HG03175 (cell line): ENCODE data around the gene CRELD2.

Experiments used
- ATAC-seq: cut with Tn5 transposase; IDR thresholded peaks from one replicate; pipeline ENCODE4 v1.9.1; 2021; ENCODE audit warnings: mild to moderate bottlenecking, moderate library complexity; ENCODE audit not compliant: unreplicated experiment

CRELD2 gene

DNA sequence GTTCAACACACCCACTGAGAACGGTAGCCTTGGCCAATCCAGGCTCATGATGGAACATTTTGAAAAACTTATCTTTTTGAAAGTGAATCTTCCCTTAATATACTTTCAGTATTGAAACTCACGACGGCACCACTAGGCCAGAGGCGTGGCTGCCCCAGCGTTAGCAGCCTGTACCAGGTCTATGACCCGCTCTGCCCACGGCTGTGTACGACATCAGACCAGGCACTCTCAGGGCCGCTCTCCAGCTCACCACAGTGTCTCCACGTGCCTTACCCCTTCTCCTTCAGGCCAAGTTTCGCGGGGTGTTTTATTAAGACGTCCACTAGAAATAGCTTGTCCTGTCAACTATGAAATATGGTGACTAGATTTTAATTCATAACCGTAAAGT is 31.4 kb upstream of the CRELD2 start:
- ATAC-seq, result no peak

DNA sequence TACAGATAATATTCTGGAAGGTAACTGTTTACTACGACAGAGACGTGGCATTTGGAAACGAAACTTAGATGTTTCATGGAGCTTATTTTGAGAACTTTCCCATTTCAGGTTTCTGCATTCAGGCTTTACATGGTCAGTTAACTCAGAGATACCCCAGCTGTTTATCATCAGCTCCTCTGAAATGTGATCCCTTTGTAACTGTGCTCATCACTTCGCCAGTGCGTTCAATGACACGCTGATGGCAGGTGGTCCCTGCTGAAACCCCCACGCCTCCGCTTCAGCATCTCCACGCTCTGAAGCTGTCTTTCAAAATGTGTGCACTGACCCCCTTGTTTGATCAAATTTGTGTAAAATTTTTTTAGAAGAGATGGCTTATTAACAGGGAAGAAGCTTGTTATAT is 30.7 kb upstream of the CRELD2 start:
- no peak for ATAC-seq

GRCh38 chr22:49889071-49889470 is 29.4 kb upstream of the CRELD2 start:
- no peak for ATAC-seq

DNA sequence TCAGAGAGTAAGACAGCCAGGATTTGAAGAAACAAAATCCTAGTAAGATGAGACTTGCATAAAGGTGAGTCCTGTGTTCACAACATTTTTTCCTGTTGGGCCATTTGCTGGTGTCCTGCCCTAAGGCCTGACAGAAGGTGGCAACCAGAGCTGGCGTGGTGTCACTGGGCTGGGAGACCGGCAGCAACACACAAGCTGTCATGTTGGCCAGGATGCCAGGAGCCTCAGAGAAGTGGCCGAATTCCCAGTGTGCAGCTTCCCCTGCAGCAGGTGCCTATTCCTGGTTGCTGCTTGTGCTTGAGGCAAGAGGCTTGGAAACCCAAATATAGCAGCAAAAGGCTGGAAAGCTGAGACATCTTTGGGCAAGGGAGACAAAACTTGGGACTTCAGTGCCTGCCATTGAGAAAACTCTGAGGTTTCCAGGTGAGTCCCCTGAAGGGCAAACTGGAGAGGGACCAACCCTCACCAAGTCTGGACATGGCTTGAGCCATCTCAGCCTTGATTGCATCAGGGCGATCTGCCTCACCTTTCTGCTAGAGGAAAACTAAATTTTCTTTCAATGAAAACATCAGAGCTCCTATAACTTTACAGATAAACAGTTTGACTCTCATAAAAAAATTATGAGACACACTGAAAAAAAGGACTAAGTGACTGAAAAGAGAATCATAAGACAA is 26.1 kb upstream of the CRELD2 start:
- ATAC-seq, result no peak

DNA sequence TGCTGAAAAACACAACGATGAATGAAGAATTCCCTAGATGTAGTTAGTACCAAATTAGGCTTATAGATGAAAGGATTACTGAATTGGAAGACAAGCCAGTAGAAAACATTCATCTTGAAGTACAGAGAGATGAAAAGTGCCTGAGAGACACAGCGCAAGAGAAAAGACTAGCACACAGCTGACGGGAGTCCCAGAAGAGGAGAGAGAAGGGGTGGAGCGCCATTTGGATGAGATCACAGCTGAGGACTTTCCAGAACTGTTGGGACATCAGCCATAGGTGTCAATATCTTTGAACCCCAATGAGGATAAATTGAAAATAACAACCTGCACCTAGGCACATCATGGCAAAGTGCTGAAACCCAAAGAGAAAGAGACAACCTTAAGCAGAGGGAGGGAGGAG is 25.4 kb upstream of the CRELD2 start:
- ATAC-seq, result no peak

- ATAC-seq, result no peak
Measured at GRCh38 chr22:49894322-49895054, 23.9 kb upstream of the CRELD2 start.

DNA sequence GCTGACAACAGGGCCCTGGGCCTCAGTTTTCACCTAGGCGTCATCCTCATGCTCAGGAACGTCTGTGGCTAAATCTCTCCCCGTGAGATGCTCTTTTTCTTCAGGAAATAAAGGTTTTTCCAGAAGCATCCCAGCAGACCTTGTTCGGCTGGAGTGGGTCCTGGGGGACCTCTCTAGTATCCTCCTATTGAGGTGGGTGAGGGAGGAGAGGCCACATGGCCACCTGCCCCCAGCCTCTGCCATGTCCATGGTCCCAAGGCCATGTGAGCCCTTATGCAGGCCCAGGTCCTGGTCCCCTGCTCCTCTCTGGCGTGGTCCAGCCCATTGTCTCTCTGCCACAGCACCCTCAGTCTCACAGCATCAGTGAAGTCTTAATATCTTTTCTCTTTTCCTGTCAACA is 22.2 kb upstream of the CRELD2 start:
- no peak for ATAC-seq

DNA sequence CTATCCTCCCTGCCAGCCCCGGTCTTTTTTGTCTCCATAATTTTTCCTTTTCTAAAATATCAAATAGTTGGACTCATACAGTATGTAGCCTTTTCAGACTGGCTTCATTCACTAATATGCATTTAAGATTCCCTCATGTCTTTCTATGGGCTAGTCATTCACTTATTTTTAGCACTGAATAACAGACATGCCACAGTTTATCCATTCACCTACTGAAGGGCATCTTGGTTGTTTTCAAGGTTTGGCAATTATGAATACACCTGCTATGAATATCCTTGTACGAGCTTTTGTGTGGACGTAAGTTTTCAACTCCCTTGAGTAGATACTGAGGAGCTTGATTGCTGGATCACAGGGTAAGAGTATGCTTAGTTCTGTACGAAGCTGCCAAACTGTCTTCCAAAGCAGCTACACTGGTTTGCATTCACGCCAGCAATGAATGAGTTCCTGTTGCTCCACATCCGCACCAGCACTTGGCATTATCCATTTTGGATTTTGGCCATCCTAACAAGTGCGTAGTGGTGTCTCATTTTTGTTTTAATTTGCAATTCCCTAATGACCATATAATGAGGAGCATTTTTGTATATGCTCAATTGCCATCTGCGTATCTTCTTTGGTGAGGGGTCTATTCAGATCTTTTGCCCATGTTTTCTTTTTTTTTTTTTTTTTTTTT is 21.3 kb upstream of the CRELD2 start:
- no peak for ATAC-seq

- no peak for ATAC-seq
Measured at GRCh38 chr22:49899530-49899929, 18.9 kb upstream of the CRELD2 start.

GRCh38 chr22:49900441-49901230 is 17.8 kb upstream of the CRELD2 start:
- ATAC-seq, result no peak

DNA sequence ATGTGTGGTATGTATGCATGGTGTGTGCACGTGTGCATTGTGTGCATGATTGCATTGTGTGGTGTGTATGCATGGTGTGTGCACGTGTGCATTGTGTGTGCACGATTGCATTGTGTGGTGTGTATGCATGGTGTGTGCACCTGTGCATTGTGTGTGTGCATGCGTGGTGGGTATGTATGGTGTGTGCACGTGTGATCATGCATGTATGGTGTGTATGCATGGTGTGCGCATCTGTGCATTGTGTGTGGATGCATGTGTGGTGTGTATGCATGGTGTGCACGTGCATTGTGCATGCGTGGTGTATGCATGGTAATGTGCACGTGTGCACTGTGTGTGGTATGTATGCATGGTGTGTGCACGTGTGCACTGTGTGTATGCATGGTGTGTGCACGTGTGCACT is 17.0 kb upstream of the CRELD2 start:
- no peak for ATAC-seq

DNA sequence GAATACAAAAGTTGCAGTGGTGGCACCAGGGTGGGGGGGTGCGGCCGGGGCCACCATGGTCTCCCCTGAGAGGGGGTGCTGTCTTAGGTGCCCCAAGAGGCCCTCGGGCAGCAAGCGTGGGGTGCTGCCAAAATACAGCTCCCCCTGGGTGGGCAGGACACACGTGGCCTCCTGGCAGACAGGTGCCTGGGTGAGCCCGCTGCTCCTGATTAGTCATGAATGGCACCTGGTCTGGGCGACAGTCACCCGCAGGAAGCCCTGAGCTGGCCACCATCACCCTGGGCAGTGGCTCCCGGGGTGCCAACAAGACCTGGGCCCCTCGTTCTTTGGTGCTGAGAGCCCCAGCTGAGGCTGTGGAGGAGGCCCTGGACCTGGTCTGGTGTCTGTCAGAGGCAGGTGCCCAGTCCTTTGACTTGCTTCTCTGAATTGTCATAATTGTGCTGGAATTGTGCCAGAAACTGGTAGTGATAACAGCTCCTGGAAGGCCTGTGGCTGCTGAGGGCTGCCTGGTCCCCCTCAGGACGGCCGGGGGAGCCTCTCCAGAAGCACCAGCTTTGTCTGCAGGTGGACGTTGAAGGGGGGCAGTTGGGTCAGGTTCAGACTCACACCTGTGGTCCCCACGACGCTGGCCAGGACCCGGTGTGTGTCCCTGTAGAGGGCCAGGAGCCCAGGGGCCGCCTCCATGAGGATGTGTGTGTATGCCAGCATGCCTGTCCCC is 15.0 kb upstream of the CRELD2 start:
- ATAC-seq, result no peak

- no peak for ATAC-seq
Measured at GRCh38 chr22:49904040-49904369, 14.4 kb upstream of the CRELD2 start.

- no peak for ATAC-seq
Measured at GRCh38 chr22:49905465-49905864, 13.0 kb upstream of the CRELD2 start.

- no peak for ATAC-seq
Measured at GRCh38 chr22:49906071-49906798, 12.2 kb upstream of the CRELD2 start.

GRCh38 chr22:49906799-49907290 is 11.6 kb upstream of the CRELD2 start:
- no peak for ATAC-seq

DNA sequence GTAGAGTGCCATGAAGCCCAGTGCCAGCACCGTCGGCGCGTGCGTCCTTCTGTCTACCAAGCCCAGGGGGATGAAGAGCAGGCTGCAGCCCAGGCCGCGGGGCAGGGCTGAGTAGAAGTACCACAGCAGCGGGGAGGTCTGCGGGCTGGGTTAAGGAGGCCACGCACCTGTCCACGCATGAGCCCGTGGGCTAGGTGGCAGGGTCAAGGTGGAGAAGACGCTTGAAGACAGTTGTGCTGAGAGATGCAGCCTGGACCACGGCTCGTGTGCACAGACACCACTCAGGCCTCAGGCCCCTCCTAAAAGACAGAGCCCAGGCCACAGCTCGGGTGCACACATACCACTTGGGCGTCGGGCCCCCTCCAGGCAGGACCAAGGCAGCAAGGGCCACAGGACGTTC is 10.6 kb upstream of the CRELD2 start:
- ATAC-seq, result no peak

- no peak for ATAC-seq
Measured at GRCh38 chr22:49909476-49910205, 8.8 kb upstream of the CRELD2 start.
